Measurements from ENCODE around the gene DDT.
"Not testable (repeated sequence)": the region's sequence is repeated elsewhere in the genome, so short reads cannot be mapped to it uniquely, and the experiment has no call there.

Gene DDT

GRCh38 chr22:23953485-23953884 lies 20.8 kb downstream of the DDT start:
- not testable (repeated sequence) for H3K36me3 ChIP-seq (ENCODE audit: insufficient read depth, low read length)

GRCh38 chr22:23952794-23953405 lies 21.3 kb downstream of the DDT start:
- not testable (repeated sequence) for H3K9me3 ChIP-seq (ENCODE audit: low read depth, low read length); H3K36me3 ChIP-seq (ENCODE audit: insufficient read depth, low read length); H3K27ac ChIP-seq; H3K4me3 ChIP-seq; H3K9ac ChIP-seq (ENCODE audit: insufficient read length); DNase-seq (ENCODE audit: low read depth, low spot score)

More at GRCh38 chr22:23953485-23953884, 20.8 kb downstream of the DDT start:
- H3K27ac ChIP-seq; H3K9me3 ChIP-seq (ENCODE audit: low read depth, low read length); H3K4me3 ChIP-seq; DNase-seq (ENCODE audit: low read depth, low spot score); H3K9ac ChIP-seq (ENCODE audit: insufficient read length): not testable (repeated sequence)

GRCh38 chr22:23951383-23951782 lies 22.9 kb downstream of the DDT start:
- not testable (repeated sequence) for H3K36me3 ChIP-seq (ENCODE audit: insufficient read depth, low read length); H3K4me3 ChIP-seq; H3K9me3 ChIP-seq (ENCODE audit: low read depth, low read length); H3K27ac ChIP-seq; H3K9ac ChIP-seq (ENCODE audit: insufficient read length); DNase-seq (ENCODE audit: low read depth, low spot score)

GRCh38 chr22:23949764-23950163 lies 24.5 kb downstream of the DDT start:
- not testable (repeated sequence) for DNase-seq (ENCODE audit: low read depth, low spot score); H3K27ac ChIP-seq; H3K9ac ChIP-seq (ENCODE audit: insufficient read length); H3K4me3 ChIP-seq; H3K36me3 ChIP-seq (ENCODE audit: insufficient read depth, low read length); H3K9me3 ChIP-seq (ENCODE audit: low read depth, low read length)

- H3K9me3 ChIP-seq (ENCODE audit: low read depth, low read length); H3K36me3 ChIP-seq (ENCODE audit: insufficient read depth, low read length); H3K9ac ChIP-seq (ENCODE audit: insufficient read length); DNase-seq (ENCODE audit: low read depth, low spot score); H3K4me3 ChIP-seq; H3K27ac ChIP-seq: not testable (repeated sequence)
Observed at GRCh38 chr22:23947391-23947790, 26.9 kb downstream of the DDT start.

GRCh38 chr22:23940166-23940565 lies 34.1 kb downstream of the DDT start:
- not testable (repeated sequence) for H3K9me3 ChIP-seq (ENCODE audit: low read depth, low read length); DNase-seq (ENCODE audit: low read depth, low spot score); H3K9ac ChIP-seq (ENCODE audit: insufficient read length); H3K36me3 ChIP-seq (ENCODE audit: insufficient read depth, low read length); H3K27ac ChIP-seq; H3K4me3 ChIP-seq

GRCh38 chr22:23939017-23939357 lies 35.3 kb downstream of the DDT start:
- no peak for TF ChIP-seq EZH2 (IDR thresholded peaks at IDR 0.05)
- no peak for TF ChIP-seq POLR2AphosphoS5 (IDR thresholded peaks at IDR 0.05; ENCODE audit: borderline replicate concordance, low read depth, low read length)
- TF ChIP-seq FOXP2 (optimal IDR thresholded peaks at IDR 0.05; ENCODE audit: control extremely low read depth, extremely low read length, insufficient read depth): no peak
- Histone ChIP-seq H3K36me3 (ENCODE audit: insufficient read depth, low read length) (no peaks in the 10 kb centered on the region), H3K9me3 (ENCODE audit: low read depth, low read length) (no peaks in the 10 kb centered on the region), H3K9ac (ENCODE audit: insufficient read length) (no peak overlapping the region), H3K27ac (no peak overlapping the region), H3K4me3 (no peak overlapping the region)
- no peak for DNase-seq (ENCODE audit: low read depth, low spot score)

GRCh38 chr22:23938328-23939016 lies 35.8 kb downstream of the DDT start:
- TF ChIP-seq FOXP2 (optimal IDR thresholded peaks at IDR 0.05; ENCODE audit: control extremely low read depth, extremely low read length, insufficient read depth): no peak
- no peak for TF ChIP-seq POLR2AphosphoS5 (IDR thresholded peaks at IDR 0.05; ENCODE audit: borderline replicate concordance, low read depth, low read length)
- TF ChIP-seq EZH2 (IDR thresholded peaks at IDR 0.05): no peak
- H3K36me3 ChIP-seq (ENCODE audit: insufficient read depth, low read length): no peaks in the 10 kb centered on the region
- H3K27ac ChIP-seq: no peak overlapping the region
- DNase-seq (ENCODE audit: low read depth, low spot score): no peak
- H3K4me3 ChIP-seq: no peak overlapping the region
- H3K9ac ChIP-seq (ENCODE audit: insufficient read length): no peak overlapping the region
- no peaks in the 10 kb centered on the region for H3K9me3 ChIP-seq (ENCODE audit: low read depth, low read length)

- no peak for DNase-seq (ENCODE audit: low read depth, low spot score)
- Histone ChIP-seq H3K36me3 (ENCODE audit: insufficient read depth, low read length) (peaks cover 46% of the 10 kb centered on the region), H3K9me3 (ENCODE audit: low read depth, low read length) (no peaks in the 10 kb centered on the region), H3K27ac (no peak overlapping the region), H3K9ac (ENCODE audit: insufficient read length) (no peak overlapping the region), H3K4me3 (no peak overlapping the region)
- TF ChIP-seq POLR2AphosphoS5 (IDR thresholded peaks at IDR 0.05; ENCODE audit: borderline replicate concordance, low read depth, low read length) (no peak), EZH2 (IDR thresholded peaks at IDR 0.05) (no peak), FOXP2 (optimal IDR thresholded peaks at IDR 0.05; ENCODE audit: control extremely low read depth, extremely low read length, insufficient read depth) (no peak)
Observed at GRCh38 chr22:23926561-23926960, 47.7 kb downstream of the DDT start.

GRCh38 chr22:23925020-23925606 lies 49.1 kb downstream of the DDT start:
- DNase-seq (ENCODE audit: low read depth, low spot score): no peak
- no peak overlapping the region for H3K9ac ChIP-seq (ENCODE audit: insufficient read length)
- peaks cover 51% of the 10 kb centered on the region for H3K36me3 ChIP-seq (ENCODE audit: insufficient read depth, low read length)

More at GRCh38 chr22:23925020-23925606, 49.1 kb downstream of the DDT start:
- TF ChIP-seq EZH2 (IDR thresholded peaks at IDR 0.05) (no peak), POLR2AphosphoS5 (IDR thresholded peaks at IDR 0.05; ENCODE audit: borderline replicate concordance, low read depth, low read length) (no peak), FOXP2 (optimal IDR thresholded peaks at IDR 0.05; ENCODE audit: control extremely low read depth, extremely low read length, insufficient read depth) (no peak)
- Histone ChIP-seq H3K4me3 (no peak overlapping the region), H3K27ac (no peak overlapping the region), H3K9me3 (ENCODE audit: low read depth, low read length) (no peaks in the 10 kb centered on the region)
